SK-N-SH (cell line): ENCODE data around the gene IL4.

Experiments used
- EP300 ChIP-seq, 2 experiments: IDR thresholded peaks; 2 replicates each; pipeline versions ENCODE4 v1.4.0 to v1.6.1; 2012; ENCODE audit warnings: borderline replicate concordance in 1 of 2, low read depth in 1 of 2, low read length in 1 of 2
- IRF3 ChIP-seq: fragments of 150-350 bp; IDR thresholded peaks from 2 replicates; pipeline ENCODE4 v1.6.1; 2016; ENCODE audit warnings: mild to moderate bottlenecking, low read depth, low read length
- MXI1 ChIP-seq: IDR thresholded peaks from 2 replicates; pipeline ENCODE4 v1.6.1; 2012; ENCODE audit warnings: mild to moderate bottlenecking, low read depth, low read length, improper control_type of control experiment
- REST ChIP-seq: IDR thresholded peaks from 2 replicates; pipeline ENCODE4 v1.6.1; 2012; ENCODE audit warnings: mild to moderate bottlenecking, low read depth, low read length, moderate library complexity
- YY1 ChIP-seq: IDR thresholded peaks from 2 replicates; pipeline ENCODE4 v1.4.0; 2012; ENCODE audit warnings: low read depth, mild to moderate bottlenecking

- no peak for TF ChIP-seq YY1
- TF ChIP-seq IRF3: no peak
- TF ChIP-seq REST: no peak
- no peak for TF ChIP-seq MXI1
- no peak for TF ChIP-seq EP300 (IDR thresholded peaks at IDR 0.05; ENCODE audit: borderline replicate concordance in 1 of 2, low read depth in 1 of 2, low read length in 1 of 2)
These were observed 31.1 kb downstream of the IL4 start for GRCh38 chr5:132704875-132705274.
